Right cardiac atrium (tissue), 5 donors: ENCODE data around the gene RAI1. TPM values are rescaled to one million over a fixed set of nuclear protein-coding genes. Genes with fewer than 3 reads are reported as not detected.
A peak's percentile ranks its signal among the peaks of the same experiment; 100 is the strongest.

Experiments used
- ATAC-seq, 2 donors: fragments of 200-7000 bp; cut with Tn5 transposase; one replicate each; pipeline versions ENCODE4 v1.8.0 to v1.9.1; 2020; ENCODE audit warnings: moderate library complexity in 2 of 2, mild to moderate bottlenecking in 1 of 2
- DNase-seq, 3 donors: peaks; one replicate each; pipeline ENCODE4 v3.0.0-alpha.2; 2020
- H3K27ac ChIP-seq: one replicate; pipeline ENCODE4 v1.5.1; 2013; ENCODE audit warnings: mild to moderate bottlenecking, low read length, control low read depth, moderate library complexity
- H3K27me3 ChIP-seq: one replicate; pipeline ENCODE4 v1.6.1; 2013; ENCODE audit not compliant: control insufficient read depth, insufficient read depth
- H3K4me1 ChIP-seq: one replicate; pipeline ENCODE4 v1.6.1; 2013; ENCODE audit warnings: low read length; ENCODE audit not compliant: control insufficient read depth, insufficient read depth
- H3K4me3 ChIP-seq: one replicate; pipeline ENCODE4 v1.5.1; 2013; ENCODE audit warnings: low read length, control low read depth
- H3K9me3 ChIP-seq: one replicate; pipeline ENCODE4 v1.6.1; 2013; ENCODE audit warnings: low read length; ENCODE audit not compliant: control insufficient read depth
- WGBS: extraction: QIAGEN DNeasy Blood & Tissue Kit; methylation state at CpG from one replicate; pipeline ENCODE4 v1.1.7; 2013; 5-methylcytosine and 5-hydroxymethylcytosine counted together
- intact Hi-C, 4 donors: fragments of 100-400 bp; cut with DNase I; formaldehyde crosslinking; loops; one replicate each; pipeline versions ENCODE4 v1.11.0 to v1.14.0; 2022 to 2023
- polyA plus RNA-seq: library from polyadenylated mRNA; stranded (reverse); fragments of 200-250 nt; gene quantifications from one replicate; pipeline ENCODE4 v1.2.3, GENCODE V29; 2013
- total RNA-seq, 4 donors: library from RNA; stranded (reverse); fragmentation: NEBNext Ultra II Directional; extraction: Animal tissue kit (Norgen Biotek cat#: 25700); gene quantifications; one replicate each; pipeline ENCODE4 v1.2.1, GENCODE V29; 2021
- donor health status: healthy with polysubstance abuse.
- donor health status: DM: no; HTN: yes; CAD: no.
- donor health status: DM: no; HTN: no; CAD: no.
- donor health status: DM: no; HTN: yes; CAD: no; lungs with severe emphysema.
- donor health status: DM: yes; HTN: yes; CAD: no.

Gene RAI1
- total and polyA plus RNA-seq, 5 donors, result 18.2 to 26.8 (median 23.0) TPM

GRCh38 chr17:17822616-17823015 is 141.4 kb downstream of the RAI1 start:
- intact Hi-C loops, result no loop called here
- H3K4me1 ChIP-seq, result peaks cover 19% of the 10 kb centered on the region
- peak overlapping the region; percentile 57 for H3K4me3 ChIP-seq
- H3K27me3 ChIP-seq, result no peaks in the 10 kb centered on the region
- no peaks in the 10 kb centered on the region for H3K9me3 ChIP-seq
- ATAC-seq, result no peak
- peak overlapping the region; percentile 40 for H3K27ac ChIP-seq
- WGBS, result 70% methylated on average over 3 of the region's 3 CpGs
- no peak for DNase-seq

DNA sequence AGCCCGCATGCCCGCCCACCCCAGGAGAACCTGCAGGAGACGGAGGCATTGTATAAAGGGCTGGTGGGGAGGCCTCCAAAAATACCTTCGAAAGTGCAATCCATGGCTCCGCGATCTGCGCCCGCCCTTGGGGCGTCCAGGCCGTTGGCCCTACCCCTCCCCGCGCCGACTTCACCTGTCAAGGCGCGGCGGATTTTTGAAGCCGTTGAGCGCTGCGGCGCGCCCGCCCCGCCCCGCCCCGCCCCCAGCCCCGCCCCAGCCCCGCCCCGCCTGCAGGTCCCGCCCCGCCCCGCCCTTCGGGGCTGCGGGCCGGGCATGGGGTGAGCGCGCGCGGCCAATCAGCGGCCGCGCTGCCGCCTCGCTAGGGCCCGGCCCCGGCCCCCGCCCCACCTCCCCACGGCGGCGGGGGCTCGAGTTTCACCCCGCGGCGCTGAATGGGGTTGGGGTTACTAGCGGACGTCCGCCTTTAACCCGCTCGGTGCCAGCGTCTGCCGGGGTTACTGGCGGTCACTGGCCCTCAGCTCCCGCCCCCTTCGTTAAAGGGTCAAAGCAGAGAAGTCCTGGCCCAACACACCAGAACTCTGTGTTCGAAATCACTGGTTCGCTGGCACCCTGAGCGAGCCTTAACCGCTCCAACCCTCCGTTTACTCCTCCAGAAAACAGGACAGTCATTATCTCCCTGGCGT is 142.3 kb downstream of the RAI1 start:
- ATAC-seq (peak; percentile 87 to 89), DNase-seq (peak; percentile 87 to 96 (median 95))
- intact Hi-C loops, result no loop called here
- Histone ChIP-seq H3K27me3 (no peaks in the 10 kb centered on the region), H3K9me3 (no peaks in the 10 kb centered on the region), H3K4me3 (peak overlapping the region; percentile 57), H3K4me1 (peaks cover 19% of the 10 kb centered on the region), H3K27ac (peak overlapping the region; percentile 91)
- under 1% methylated on average over 67 of the region's 69 CpGs for WGBS

DNA sequence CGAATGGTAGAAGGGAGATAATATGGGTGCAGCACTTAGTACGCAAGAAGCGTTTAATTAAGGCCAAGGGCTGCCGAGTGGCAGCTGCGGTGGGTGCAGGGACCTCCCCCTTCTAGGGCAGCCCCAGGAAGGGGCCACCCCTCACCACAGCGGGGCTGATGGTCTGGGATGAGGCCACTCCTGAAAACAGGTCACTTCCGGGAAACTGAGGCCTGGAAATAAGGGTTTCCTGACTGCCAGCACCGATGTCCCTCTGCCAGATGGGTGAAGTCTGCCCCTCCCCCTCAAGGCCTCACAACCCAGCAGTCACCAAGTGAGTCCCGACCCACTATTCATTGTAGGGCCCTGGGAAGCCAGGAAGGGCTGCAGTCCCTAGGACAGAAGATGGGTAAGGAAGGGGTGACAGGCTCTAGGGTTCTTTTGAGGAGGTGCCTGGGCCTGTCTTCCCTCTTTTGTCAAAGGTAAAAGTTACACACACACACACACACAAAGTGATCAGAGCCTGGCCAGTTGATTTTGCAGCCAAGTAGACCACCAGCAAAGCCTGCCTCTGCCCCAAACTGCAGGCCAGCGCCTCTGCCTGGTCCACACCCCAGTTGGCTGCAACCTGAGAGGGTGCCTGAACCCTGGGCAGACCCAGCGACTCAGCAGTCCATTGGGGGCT is 143.0 kb downstream of the RAI1 start:
- intact Hi-C loops, result no loop called here
- 15% methylated on average over 11 of the region's 11 CpGs for WGBS
- Histone ChIP-seq H3K4me3 (peak overlapping the region; percentile 57), H3K9me3 (no peaks in the 10 kb centered on the region), H3K4me1 (peaks cover 19% of the 10 kb centered on the region), H3K27me3 (no peaks in the 10 kb centered on the region), H3K27ac (peak overlapping the region; percentile 91)
- ATAC-seq, result peak; percentile 3 to 9
- DNase-seq, result no peak

DNA sequence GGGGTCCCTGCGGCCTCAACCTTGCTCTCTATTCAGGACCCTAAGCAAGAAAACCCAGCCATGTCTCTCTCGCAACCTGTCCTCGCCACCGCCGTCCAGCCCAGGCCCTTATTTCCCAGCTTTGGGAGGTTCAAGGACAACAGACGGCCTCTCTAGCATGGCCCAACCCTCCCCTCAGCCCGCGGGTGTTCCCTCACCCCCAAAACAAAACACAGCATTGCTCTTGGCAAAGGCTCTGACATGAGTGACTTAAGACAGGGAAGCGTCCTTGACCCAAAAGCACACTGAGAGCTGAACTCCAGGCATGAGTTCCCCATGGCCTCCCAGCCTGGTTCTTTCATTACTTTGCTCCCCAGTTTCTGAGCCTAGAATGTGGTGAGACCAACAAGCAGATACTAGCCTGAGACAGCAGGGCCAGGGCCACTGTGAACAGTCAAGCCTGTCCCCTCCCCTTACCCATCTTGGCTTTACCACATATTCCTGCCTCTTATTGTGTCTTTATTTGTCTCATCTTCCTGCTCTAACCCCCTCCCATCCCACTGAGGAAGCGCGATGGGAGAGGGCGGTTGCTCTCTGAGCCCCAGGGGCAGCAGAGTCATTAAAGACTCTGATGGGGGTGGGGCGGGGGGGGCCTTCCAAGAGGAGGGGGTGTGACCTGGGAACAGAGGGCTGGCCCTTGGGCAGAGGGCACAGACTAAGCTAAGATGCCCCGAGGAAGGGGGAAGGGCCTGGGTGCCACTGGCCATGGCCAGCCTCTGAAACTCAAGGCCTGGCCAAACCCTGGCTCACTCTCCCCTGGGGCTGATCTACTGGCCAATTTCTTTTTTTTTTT is 143.7 kb downstream of the RAI1 start:
- H3K4me1 ChIP-seq, result peaks cover 19% of the 10 kb centered on the region

GRCh38 chr17:17826342-17826713 is 145.1 kb downstream of the RAI1 start:
- H3K27ac ChIP-seq, result no peak overlapping the region
- ATAC-seq, result no peak
- H3K4me1 ChIP-seq, result peaks cover 20% of the 10 kb centered on the region
- no peaks in the 10 kb centered on the region for H3K27me3 ChIP-seq
- H3K4me3 ChIP-seq, result no peak overlapping the region
- 74% methylated on average over 2 of the region's 2 CpGs for WGBS
- no peak for DNase-seq
- no peaks in the 10 kb centered on the region for H3K9me3 ChIP-seq
- intact Hi-C loops, result no loop called here

More for the DNA sequence above, 143.7 kb downstream of the RAI1 start:
- intact Hi-C loops, result no loop called here
- WGBS, result 34% methylated on average over 14 of the region's 14 CpGs
- DNase-seq (peak; percentile 65 to 83 (median 82)), ATAC-seq (peak; percentile 3 to 13)
- H3K4me3 ChIP-seq, result no peak overlapping the region
- H3K27me3 ChIP-seq, result no peaks in the 10 kb centered on the region
- no peaks in the 10 kb centered on the region for H3K9me3 ChIP-seq
- H3K27ac ChIP-seq, result peak overlapping the region; percentile 91

DNA sequence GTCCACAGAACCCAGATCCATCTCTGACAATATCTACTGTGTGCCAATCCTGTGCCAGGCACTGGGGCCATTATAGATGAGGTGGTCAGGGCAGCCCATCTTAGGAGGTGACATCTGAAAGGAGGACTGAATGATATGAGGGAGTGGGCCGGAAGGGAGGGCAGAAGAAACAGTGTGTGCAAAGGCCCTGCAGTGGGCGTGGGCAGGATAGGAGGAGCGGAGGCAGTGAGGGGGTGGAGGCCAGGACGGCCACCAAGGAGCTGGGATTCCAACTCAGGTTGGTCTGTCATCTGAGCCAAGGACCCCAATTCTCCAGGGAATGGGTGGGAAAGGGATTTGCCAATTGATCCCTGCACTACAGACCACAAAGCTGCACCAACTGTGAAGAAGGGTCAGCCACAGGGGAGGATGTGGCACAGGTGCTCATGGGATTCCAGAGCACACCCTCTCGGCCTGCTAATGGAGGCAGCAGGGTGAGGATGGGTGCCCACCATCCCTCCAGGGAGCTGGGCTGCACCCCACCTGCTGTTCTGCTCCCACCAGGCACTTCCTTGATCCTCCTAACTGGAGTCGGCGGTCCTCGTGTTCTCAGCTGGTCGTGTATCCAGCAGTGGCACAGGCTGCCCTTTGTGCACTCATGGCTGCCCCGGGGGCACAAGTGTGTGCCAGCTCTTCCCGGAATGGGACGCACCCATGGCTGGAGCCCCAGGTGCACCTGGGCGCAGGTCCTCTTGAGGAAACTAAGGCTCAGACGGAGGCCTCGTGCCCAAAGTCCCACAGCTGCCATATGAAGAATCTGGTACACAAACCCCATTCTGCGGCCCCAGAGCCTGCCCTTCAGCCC is 145.9 kb downstream of the RAI1 start:
- peak in 2 of 3 donors; percentile 35 to 46 for DNase-seq
- no peak overlapping the region for H3K4me3 ChIP-seq
- H3K4me1 ChIP-seq, result peaks cover 23% of the 10 kb centered on the region
- intact Hi-C loops, result no loop called here
- H3K27ac ChIP-seq, result no peak overlapping the region
- ATAC-seq, result no peak
- H3K27me3 ChIP-seq, result no peaks in the 10 kb centered on the region
- 91% methylated on average over 16 of the region's 16 CpGs for WGBS
- H3K9me3 ChIP-seq, result no peaks in the 10 kb centered on the region

DNA sequence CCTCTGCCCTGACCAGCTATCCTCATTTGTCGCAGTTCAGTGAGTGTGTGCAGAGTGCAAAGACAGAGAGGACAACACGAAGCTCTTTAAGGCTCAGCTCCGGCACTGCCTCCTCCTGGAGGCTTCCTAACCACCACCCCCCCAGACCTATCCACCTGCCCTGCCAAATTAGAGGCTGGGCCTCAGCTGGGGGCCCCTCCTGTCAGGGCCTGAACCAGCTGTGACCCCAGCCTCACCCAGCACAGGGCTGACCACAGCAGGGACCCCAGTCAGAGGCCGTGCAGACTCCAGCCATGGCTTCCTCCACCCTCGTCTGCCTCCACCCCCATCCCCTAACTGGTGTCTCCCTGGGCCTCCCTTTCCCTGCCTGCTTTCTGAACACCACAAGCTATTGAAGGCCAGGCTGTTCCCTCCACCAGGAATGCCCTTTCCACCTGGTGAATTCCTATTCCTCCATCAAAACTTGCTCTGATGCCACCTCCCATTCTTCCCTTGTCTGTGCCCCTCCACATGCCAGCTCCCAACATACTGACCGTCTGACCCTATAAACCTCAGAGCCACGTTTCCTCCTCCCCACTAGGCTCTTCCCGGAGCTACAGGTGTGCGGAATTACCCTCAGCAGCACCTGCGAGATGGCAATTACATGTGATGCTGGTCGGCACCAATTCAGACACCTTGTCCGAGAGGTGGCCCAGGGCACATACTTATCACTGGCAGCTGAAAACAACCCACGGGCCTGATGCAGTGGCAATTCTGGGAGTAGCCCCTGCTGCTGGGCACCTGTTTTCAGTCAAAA is 146.8 kb downstream of the RAI1 start:
- H3K27ac ChIP-seq, result no peak overlapping the region
- peaks cover 18% of the 10 kb centered on the region for H3K4me1 ChIP-seq
- DNase-seq, result peak in 1 of 3 donors; percentile 43
- WGBS, result 82% methylated on average over 13 of the region's 13 CpGs
- intact Hi-C loops, result no loop called here
- no peak overlapping the region for H3K4me3 ChIP-seq
- no peak for ATAC-seq
- H3K27me3 ChIP-seq, result no peaks in the 10 kb centered on the region
- no peaks in the 10 kb centered on the region for H3K9me3 ChIP-seq

GRCh38 chr17:17830269-17830567 is 149.0 kb downstream of the RAI1 start:
- Histone ChIP-seq H3K4me1 (peaks cover 10% of the 10 kb centered on the region), H3K9me3 (no peaks in the 10 kb centered on the region), H3K4me3 (no peak overlapping the region), H3K27me3 (no peaks in the 10 kb centered on the region), H3K27ac (no peak overlapping the region)
- WGBS, result 84% methylated on average over 2 of the region's 2 CpGs
- ATAC-seq (no peak), DNase-seq (no peak)
- intact Hi-C loops, result no loop called here

GRCh38 chr17:17830740-17831207 is 149.5 kb downstream of the RAI1 start:
- DNase-seq (peak in 1 of 3 donors; percentile 63), ATAC-seq (peak in 1 of 2 donors; percentile 10)
- Histone ChIP-seq H3K27me3 (no peaks in the 10 kb centered on the region), H3K27ac (no peak overlapping the region), H3K4me1 (peaks cover 12% of the 10 kb centered on the region), H3K9me3 (no peaks in the 10 kb centered on the region), H3K4me3 (no peak overlapping the region)
- intact Hi-C loops, result no loop called here
- 50% methylated on average over 6 of the region's 6 CpGs for WGBS
